Measurements from ENCODE around the gene GCAT. TPM values are rescaled to one million over a fixed set of nuclear protein-coding genes. Genes with fewer than 3 reads are reported as not detected.

Gene GCAT
- total and polyA plus RNA-seq, 2 of the 13 experiments (the other 11 are each of a cell fraction or from before 2014, with no cell fraction given), result 28.0 to 50.3 TPM

GRCh38 chr22:37843741-37844089, 36.0 kb downstream of the GCAT start (continued):
- no peak for TF ChIP-seq ZBTB25 (CRISPR knock-in tag; IDR thresholded peaks at IDR 0.05)
- TF ChIP-seq TGIF2 (CRISPR knock-in tag; IDR thresholded peaks at IDR 0.05), result no peak; the same call in 1 of the 2 replicates
- 0 out of 2 replicates have a peak, but pooled peaks have one; percentile 24 for TF ChIP-seq FOXO1 (CRISPR knock-in tag; IDR thresholded peaks at IDR 0.05)
- no peak for TF ChIP-seq DR1 (CRISPR knock-in tag; IDR thresholded peaks at IDR 0.05)
- no peak for TF ChIP-seq ZNF550 (CRISPR knock-in tag; IDR thresholded peaks at IDR 0.05; ENCODE audit: borderline replicate concordance)
- no peak for TF ChIP-seq MEIS2 (CRISPR knock-in tag; IDR thresholded peaks at IDR 0.05)
- no peak for TF ChIP-seq ISL2 (CRISPR knock-in tag; IDR thresholded peaks at IDR 0.05)
- no peak for TF ChIP-seq ZNF704 (CRISPR knock-in tag; IDR thresholded peaks at IDR 0.05; ENCODE audit: borderline replicate concordance)
- TF ChIP-seq POLR2G (IDR thresholded peaks at IDR 0.05; ENCODE audit: low read depth, low read length), result 0 out of 2 replicates have a peak, but pooled peaks have one; percentile 34
- no peak for TF ChIP-seq HNF4G (IDR thresholded peaks at IDR 0.05; ENCODE audit: borderline replicate concordance, low read depth, low read length)
- TF ChIP-seq HNF4G (CRISPR knock-in tag; IDR thresholded peaks at IDR 0.05; ENCODE audit: borderline replicate concordance, low read depth), result no peak
- TF ChIP-seq, protein P1, sequence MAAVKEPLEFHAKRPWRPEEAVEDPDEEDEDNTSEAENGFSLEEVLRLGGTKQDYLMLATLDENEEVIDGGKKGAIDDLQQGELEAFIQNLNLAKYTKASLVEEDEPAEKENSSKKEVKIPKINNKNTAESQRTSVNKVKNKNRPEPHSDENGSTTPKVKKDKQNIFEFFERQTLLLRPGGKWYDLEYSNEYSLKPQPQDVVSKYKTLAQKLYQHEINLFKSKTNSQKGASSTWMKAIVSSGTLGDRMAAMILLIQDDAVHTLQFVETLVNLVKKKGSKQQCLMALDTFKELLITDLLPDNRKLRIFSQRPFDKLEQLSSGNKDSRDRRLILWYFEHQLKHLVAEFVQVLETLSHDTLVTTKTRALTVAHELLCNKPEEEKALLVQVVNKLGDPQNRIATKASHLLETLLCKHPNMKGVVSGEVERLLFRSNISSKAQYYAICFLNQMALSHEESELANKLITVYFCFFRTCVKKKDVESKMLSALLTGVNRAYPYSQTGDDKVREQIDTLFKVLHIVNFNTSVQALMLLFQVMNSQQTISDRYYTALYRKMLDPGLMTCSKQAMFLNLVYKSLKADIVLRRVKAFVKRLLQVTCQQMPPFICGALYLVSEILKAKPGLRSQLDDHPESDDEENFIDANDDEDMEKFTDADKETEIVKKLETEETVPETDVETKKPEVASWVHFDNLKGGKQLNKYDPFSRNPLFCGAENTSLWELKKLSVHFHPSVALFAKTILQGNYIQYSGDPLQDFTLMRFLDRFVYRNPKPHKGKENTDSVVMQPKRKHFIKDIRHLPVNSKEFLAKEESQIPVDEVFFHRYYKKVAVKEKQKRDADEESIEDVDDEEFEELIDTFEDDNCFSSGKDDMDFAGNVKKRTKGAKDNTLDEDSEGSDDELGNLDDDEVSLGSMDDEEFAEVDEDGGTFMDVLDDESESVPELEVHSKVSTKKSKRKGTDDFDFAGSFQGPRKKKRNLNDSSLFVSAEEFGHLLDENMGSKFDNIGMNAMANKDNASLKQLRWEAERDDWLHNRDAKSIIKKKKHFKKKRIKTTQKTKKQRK (IDR thresholded peaks at IDR 0.05; ENCODE audit: low read length), result no peak
- TF ChIP-seq SMAD9 (CRISPR knock-in tag; IDR thresholded peaks at IDR 0.05), result no peak
- TF ChIP-seq MXD1 (CRISPR knock-in tag; IDR thresholded peaks at IDR 0.05), result no peak
- TF ChIP-seq, protein P2, sequence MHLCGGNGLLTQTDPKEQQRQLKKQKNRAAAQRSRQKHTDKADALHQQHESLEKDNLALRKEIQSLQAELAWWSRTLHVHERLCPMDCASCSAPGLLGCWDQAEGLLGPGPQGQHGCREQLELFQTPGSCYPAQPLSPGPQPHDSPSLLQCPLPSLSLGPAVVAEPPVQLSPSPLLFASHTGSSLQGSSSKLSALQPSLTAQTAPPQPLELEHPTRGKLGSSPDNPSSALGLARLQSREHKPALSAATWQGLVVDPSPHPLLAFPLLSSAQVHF (CRISPR knock-in tag; IDR thresholded peaks at IDR 0.05), result no peak
- TF ChIP-seq ZIK1 (CRISPR knock-in tag; IDR thresholded peaks at IDR 0.05; ENCODE audit: borderline replicate concordance, low read depth), result peak; percentile 41
- TF ChIP-seq HMG20B (CRISPR knock-in tag; conservative IDR thresholded peaks at IDR 0.05), result no peak
- TF ChIP-seq ZNF607 (CRISPR knock-in tag; IDR thresholded peaks at IDR 0.05; ENCODE audit: borderline replicate concordance), result no peak
- TF ChIP-seq ZKSCAN8 (CRISPR knock-in tag; IDR thresholded peaks at IDR 0.05; ENCODE audit: borderline replicate concordance), result no peak
- TF ChIP-seq SYNCRIP (IDR thresholded peaks at IDR 0.05; ENCODE audit: insufficient read depth, low read depth, low read length), result no peak
- TF ChIP-seq ZNF282 (IDR thresholded peaks at IDR 0.05; ENCODE audit: partially characterized antibody), result no peak
- no peak for TF ChIP-seq ZNF562 (CRISPR knock-in tag; IDR thresholded peaks at IDR 0.05; ENCODE audit: borderline replicate concordance)
- no peak for TF ChIP-seq ZKSCAN1 (IDR thresholded peaks at IDR 0.05; ENCODE audit: low read length)
- TF ChIP-seq, protein P3, sequence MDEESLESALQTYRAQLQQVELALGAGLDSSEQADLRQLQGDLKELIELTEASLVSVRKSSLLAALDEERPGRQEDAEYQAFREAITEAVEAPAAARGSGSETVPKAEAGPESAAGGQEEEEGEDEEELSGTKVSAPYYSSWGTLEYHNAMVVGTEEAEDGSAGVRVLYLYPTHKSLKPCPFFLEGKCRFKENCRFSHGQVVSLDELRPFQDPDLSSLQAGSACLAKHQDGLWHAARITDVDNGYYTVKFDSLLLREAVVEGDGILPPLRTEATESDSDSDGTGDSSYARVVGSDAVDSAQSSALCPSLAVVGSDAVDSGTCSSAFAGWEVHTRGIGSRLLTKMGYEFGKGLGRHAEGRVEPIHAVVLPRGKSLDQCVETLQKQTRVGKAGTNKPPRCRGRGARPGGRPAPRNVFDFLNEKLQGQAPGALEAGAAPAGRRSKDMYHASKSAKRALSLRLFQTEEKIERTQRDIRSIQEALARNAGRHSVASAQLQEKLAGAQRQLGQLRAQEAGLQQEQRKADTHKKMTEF (CRISPR knock-in tag; IDR thresholded peaks at IDR 0.05), result no peak
